Measurements from ENCODE around the gene ADAT3.
"Not testable (repeated sequence)": the region's sequence is repeated elsewhere in the genome, so short reads cannot be mapped to it uniquely, and the experiment has no call there.

GRCh38 chr19:1877280-1877660 is 27.9 kb upstream of the ADAT3 start:
- TF ChIP-seq CTCF (conservative IDR thresholded peaks at IDR 0.05; ENCODE audit: low read length); EZH2phosphoT487 (IDR thresholded peaks at IDR 0.05; ENCODE audit: borderline replicate concordance, low read depth, low read length): not testable (repeated sequence)

Measured in OCI-LY7 (cell line).